ENCODE data around the gene NAB1. TPM values are rescaled to one million over a fixed set of nuclear protein-coding genes. Genes with fewer than 3 reads are reported as not detected.

The NAB1 gene
- total RNA-seq, 1 experiment from 2014 or later, result 40.2 TPM

- TF ChIP-seq SIN3A (IDR thresholded peaks at IDR 0.05; ENCODE audit: borderline replicate concordance, insufficient read depth, low read depth, low read length) (no peak), TCF7L2 (IDR thresholded peaks at IDR 0.05; ENCODE audit: low read depth, low read length) (no peak)
- no TSS peak for BruUV-seq (replicated peaks)
- Histone ChIP-seq H3K9me3 (ENCODE audit: control insufficient read depth, insufficient read depth, low read depth, low read length) (peaks cover 11% of the 10 kb centered on the region; the same call in 1 of the 2 replicates), H3K27me3 (ENCODE audit: control insufficient read depth, insufficient read depth, low read length) (no peaks in the 10 kb centered on the region), H3K36me3 (ENCODE audit: control insufficient read depth, insufficient read depth, low read length) (peaks cover 2% of the 10 kb centered on the region; the same call in 1 of the 2 replicates), H3K27ac (ENCODE audit: low read length) (no peak overlapping the region), H3K4me1 (ENCODE audit: control insufficient read depth, insufficient read depth, low read length) (no peaks in the 10 kb centered on the region), H3K4me3 (ENCODE audit: low read depth in 2 of 2, low read length in 2 of 2) (no peak overlapping the region)
- ChIA-PET POLR2A (interaction anchor here (0.6 to 0.7 kb wide), 3 partner anchors 131 to 403 kb away, joined by 6 to 12 read pairs (median 11); no protein-coding TSS in a partner anchor), CTCF (no interaction called here)
- intact Hi-C loops (cut with micrococcal nuclease; ENCODE audit: unreplicated experiment) (no loop called here), in situ Hi-C loops (cut with HindIII; ENCODE audit: low pct_unique_long_range_greater_than_20kb, low sequenced_read_pairs) (no loop called here)
- ATAC-seq (no peak), DNase-seq (ENCODE audit: low read depth, low spot score) (no peak)
Observed at GRCh38 chr2:190664240-190664639, 15.4 kb downstream of the NAB1 start.

DNA sequence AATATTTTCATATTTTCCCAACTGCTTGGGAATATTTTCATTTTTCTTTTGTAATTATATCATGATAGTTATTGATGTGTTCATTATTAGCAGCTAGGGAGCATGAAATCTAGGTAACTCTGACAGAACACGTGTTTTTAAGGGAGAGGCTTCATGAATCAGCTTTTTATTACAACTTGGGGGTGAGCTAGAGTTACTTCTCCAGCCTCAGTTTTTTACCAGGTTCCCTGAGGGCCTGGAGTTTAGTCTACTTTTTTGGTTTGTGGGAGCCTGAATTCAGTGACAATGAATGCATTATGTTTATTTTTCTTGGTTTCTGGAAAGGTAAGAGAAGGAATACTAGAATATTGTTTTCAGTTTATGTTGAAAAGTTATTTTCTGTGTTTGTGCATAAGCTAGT is 18.0 kb downstream of the NAB1 start:
- Histone ChIP-seq H3K9me3 (ENCODE audit: control insufficient read depth, insufficient read depth, low read depth, low read length) (peaks cover 11% of the 10 kb centered on the region; the same call in 1 of the 2 replicates), H3K4me3 (ENCODE audit: low read depth in 2 of 2, low read length in 2 of 2) (no peak overlapping the region), H3K27me3 (ENCODE audit: control insufficient read depth, insufficient read depth, low read length) (no peaks in the 10 kb centered on the region), H3K27ac (ENCODE audit: low read length) (no peak overlapping the region), H3K36me3 (ENCODE audit: control insufficient read depth, insufficient read depth, low read length) (peaks cover 5% of the 10 kb centered on the region), H3K4me1 (ENCODE audit: control insufficient read depth, insufficient read depth, low read length) (no peaks in the 10 kb centered on the region)
- BruUV-seq (replicated peaks), result no TSS peak
- no peak for TF ChIP-seq POLR2AphosphoS5 (IDR thresholded peaks at IDR 0.05; ENCODE audit: low read depth, low read length)
- TF ChIP-seq, protein P1, sequence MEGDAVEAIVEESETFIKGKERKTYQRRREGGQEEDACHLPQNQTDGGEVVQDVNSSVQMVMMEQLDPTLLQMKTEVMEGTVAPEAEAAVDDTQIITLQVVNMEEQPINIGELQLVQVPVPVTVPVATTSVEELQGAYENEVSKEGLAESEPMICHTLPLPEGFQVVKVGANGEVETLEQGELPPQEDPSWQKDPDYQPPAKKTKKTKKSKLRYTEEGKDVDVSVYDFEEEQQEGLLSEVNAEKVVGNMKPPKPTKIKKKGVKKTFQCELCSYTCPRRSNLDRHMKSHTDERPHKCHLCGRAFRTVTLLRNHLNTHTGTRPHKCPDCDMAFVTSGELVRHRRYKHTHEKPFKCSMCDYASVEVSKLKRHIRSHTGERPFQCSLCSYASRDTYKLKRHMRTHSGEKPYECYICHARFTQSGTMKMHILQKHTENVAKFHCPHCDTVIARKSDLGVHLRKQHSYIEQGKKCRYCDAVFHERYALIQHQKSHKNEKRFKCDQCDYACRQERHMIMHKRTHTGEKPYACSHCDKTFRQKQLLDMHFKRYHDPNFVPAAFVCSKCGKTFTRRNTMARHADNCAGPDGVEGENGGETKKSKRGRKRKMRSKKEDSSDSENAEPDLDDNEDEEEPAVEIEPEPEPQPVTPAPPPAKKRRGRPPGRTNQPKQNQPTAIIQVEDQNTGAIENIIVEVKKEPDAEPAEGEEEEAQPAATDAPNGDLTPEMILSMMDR (IDR thresholded peaks at IDR 0.05), result no peak
- TF ChIP-seq SIN3A (IDR thresholded peaks at IDR 0.05; ENCODE audit: borderline replicate concordance, insufficient read depth, low read depth, low read length), result no peak
- no peak for TF ChIP-seq TCF7L2 (IDR thresholded peaks at IDR 0.05; ENCODE audit: low read depth, low read length)
- TF ChIP-seq, protein P2, sequence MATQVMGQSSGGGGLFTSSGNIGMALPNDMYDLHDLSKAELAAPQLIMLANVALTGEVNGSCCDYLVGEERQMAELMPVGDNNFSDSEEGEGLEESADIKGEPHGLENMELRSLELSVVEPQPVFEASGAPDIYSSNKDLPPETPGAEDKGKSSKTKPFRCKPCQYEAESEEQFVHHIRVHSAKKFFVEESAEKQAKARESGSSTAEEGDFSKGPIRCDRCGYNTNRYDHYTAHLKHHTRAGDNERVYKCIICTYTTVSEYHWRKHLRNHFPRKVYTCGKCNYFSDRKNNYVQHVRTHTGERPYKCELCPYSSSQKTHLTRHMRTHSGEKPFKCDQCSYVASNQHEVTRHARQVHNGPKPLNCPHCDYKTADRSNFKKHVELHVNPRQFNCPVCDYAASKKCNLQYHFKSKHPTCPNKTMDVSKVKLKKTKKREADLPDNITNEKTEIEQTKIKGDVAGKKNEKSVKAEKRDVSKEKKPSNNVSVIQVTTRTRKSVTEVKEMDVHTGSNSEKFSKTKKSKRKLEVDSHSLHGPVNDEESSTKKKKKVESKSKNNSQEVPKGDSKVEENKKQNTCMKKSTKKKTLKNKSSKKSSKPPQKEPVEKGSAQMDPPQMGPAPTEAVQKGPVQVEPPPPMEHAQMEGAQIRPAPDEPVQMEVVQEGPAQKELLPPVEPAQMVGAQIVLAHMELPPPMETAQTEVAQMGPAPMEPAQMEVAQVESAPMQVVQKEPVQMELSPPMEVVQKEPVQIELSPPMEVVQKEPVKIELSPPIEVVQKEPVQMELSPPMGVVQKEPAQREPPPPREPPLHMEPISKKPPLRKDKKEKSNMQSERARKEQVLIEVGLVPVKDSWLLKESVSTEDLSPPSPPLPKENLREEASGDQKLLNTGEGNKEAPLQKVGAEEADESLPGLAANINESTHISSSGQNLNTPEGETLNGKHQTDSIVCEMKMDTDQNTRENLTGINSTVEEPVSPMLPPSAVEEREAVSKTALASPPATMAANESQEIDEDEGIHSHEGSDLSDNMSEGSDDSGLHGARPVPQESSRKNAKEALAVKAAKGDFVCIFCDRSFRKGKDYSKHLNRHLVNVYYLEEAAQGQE (IDR thresholded peaks at IDR 0.05; ENCODE audit: insufficient read depth in 1 of 2, low read depth in 2 of 2, low read length in 1 of 2), result no peak
- in situ Hi-C loops (cut with HindIII; ENCODE audit: low pct_unique_long_range_greater_than_20kb, low sequenced_read_pairs), result no loop called here
- intact Hi-C loops (cut with micrococcal nuclease; ENCODE audit: unreplicated experiment), result no loop called here
- ChIA-PET POLR2A (no interaction called here), CTCF (no interaction called here)
- ATAC-seq (no peak), DNase-seq (ENCODE audit: low read depth, low spot score) (no peak)

GRCh38 chr2:190668892-190669291 is 20.0 kb downstream of the NAB1 start:
- intact Hi-C loops (cut with micrococcal nuclease; ENCODE audit: unreplicated experiment), result no loop called here

More at GRCh38 chr2:190668892-190669291, 20.0 kb downstream of the NAB1 start:
- TF ChIP-seq TCF7L2 (IDR thresholded peaks at IDR 0.05; ENCODE audit: low read depth, low read length) (no peak), SIN3A (IDR thresholded peaks at IDR 0.05; ENCODE audit: borderline replicate concordance, insufficient read depth, low read depth, low read length) (no peak), POLR2AphosphoS5 (IDR thresholded peaks at IDR 0.05; ENCODE audit: low read depth, low read length) (no peak)
- TF ChIP-seq, protein P2 (IDR thresholded peaks at IDR 0.05; ENCODE audit: insufficient read depth in 1 of 2, low read depth in 2 of 2, low read length in 1 of 2), result no peak
- TF ChIP-seq, protein P1 (IDR thresholded peaks at IDR 0.05), result no peak
- ChIA-PET CTCF (no interaction called here), POLR2A (no interaction called here)
- in situ Hi-C loops (cut with HindIII; ENCODE audit: low pct_unique_long_range_greater_than_20kb, low sequenced_read_pairs), result no loop called here
- DNase-seq (ENCODE audit: low read depth, low spot score) (no peak), ATAC-seq (no peak)
- Histone ChIP-seq H3K9me3 (ENCODE audit: control insufficient read depth, insufficient read depth, low read depth, low read length) (peaks cover 8% of the 10 kb centered on the region; the same call in 1 of the 2 replicates), H3K27ac (ENCODE audit: low read length) (no peak overlapping the region), H3K36me3 (ENCODE audit: control insufficient read depth, insufficient read depth, low read length) (peaks cover 15% of the 10 kb centered on the region), H3K4me1 (ENCODE audit: control insufficient read depth, insufficient read depth, low read length) (no peaks in the 10 kb centered on the region), H3K27me3 (ENCODE audit: control insufficient read depth, insufficient read depth, low read length) (no peaks in the 10 kb centered on the region), H3K4me3 (ENCODE audit: low read depth in 2 of 2, low read length in 2 of 2) (no peak overlapping the region)
- no TSS peak for BruUV-seq (replicated peaks)

Data from Panc1 (cell line).